HPDE6-E6E7 (cell line): ENCODE measurements around the gene FILIP1L.

ENCODE experiments used
- DNase-seq: peaks from one replicate; pipeline ENCODE4 v3.0.0; 2011; ENCODE audit warnings: missing footprints; ENCODE audit errors: extremely low spot score

The FILIP1L gene

DNA sequence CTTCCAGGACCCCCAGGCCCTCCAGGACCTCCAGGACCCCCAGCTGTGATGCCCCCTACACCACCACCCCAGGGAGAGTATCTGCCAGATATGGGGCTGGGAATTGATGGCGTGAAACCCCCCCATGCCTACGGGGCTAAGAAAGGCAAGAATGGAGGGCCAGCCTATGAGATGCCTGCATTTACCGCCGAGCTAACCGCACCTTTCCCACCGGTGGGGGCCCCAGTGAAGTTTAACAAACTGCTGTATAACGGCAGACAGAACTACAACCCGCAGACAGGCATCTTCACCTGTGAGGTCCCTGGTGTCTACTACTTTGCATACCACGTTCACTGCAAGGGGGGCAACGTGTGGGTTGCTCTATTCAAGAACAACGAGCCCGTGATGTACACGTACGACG, 318.7 kb downstream of the FILIP1L start:
- no peak for DNase-seq

- no peak for DNase-seq
These were observed 319.8 kb downstream of the FILIP1L start for GRCh38 chr3:99794485-99794884.

- DNase-seq: peak; percentile 39
These were observed 325.1 kb downstream of the FILIP1L start for GRCh38 chr3:99789011-99789721.
